Putamen (tissue), 1 donor: ENCODE measurements around the gene PHACTR3.
"Not testable (repeated sequence)": the region's sequence is repeated elsewhere in the genome, so short reads cannot be mapped to it uniquely, and the experiment has no call there.

ENCODE experiments used
- DNase-seq: peaks from one replicate; pipeline ENCODE4 v3.0.0-alpha.2; 2016; ENCODE audit warnings: low spot score

The PHACTR3 gene

DNA sequence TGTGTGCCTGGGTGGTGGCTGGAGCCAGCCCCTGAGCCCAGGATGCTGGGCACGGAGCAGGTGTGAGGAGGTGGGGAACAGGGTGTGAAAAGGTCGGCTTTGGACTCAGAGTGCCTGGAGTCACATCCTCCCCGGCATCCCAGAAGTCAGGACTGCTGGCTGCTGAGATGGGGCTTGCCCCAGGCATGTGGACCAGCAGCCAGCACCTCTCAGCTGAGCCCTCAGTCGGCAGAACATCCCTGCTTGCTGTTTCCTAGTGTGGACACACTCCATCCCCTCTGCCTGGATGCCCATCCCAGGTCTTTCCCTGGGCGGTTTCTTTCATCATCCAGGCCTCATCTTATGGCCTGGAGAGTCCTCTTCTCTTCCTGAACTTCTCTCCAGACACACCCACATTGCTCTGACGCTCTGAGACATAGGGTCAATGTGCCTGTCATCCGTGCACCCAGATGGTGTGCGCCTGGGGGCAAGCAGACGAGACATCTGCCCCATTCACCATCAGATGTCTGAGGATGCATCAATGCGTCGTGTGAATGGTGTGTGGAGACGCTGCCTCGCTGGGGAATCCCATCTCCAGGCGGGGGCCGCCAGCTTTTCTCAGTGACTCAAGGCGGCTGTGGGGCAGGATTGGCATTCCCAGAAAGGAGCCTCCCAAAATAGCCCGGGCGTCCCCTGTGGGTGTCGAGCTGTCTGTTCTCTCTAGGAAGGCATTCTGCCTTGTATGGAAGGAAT, 224.9 kb downstream of the PHACTR3 start:
- peak; percentile 74 for DNase-seq

DNA sequence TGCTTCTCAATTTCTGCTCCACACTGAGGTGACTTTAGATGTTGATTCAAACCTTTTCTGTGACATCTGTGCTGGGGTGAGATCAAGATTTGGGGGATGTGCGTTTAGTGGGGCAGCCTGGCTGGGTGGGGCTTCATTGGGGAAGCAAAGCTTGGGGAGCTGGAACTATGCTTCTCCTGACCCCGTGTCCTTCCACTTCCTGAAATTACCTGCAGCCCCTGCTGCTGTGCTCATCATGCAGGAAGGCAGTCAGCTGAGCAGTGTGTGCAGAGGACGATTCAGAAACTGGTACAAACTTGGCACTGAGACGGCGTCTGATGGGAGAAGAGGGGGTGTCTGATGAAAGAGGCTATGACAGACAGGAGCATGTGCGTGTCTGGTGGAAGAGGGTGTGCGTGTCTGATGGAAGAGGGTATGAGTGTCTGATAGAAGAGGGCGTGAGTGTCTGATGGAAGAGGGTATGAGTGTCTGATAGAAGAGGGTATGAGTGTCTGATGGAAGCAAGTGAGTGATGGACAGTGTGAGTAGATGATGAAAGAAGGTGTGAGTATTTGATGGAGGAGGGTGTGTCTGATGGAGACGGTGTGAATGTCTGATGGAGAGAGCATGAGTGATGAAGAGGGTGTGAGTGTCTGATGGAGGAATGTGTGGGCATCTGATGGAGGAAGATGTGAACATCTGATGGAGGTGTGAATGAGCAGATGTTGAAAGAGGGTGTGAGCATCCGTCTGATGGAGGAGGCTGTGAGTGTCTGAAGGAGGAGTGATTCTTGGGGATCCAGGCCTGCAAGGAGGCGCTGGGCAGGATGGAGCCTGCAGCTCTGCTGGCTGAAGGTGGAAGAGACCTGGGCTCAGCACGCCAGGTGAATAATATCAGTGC, 225.7 kb downstream of the PHACTR3 start:
- no peak for DNase-seq

DNA sequence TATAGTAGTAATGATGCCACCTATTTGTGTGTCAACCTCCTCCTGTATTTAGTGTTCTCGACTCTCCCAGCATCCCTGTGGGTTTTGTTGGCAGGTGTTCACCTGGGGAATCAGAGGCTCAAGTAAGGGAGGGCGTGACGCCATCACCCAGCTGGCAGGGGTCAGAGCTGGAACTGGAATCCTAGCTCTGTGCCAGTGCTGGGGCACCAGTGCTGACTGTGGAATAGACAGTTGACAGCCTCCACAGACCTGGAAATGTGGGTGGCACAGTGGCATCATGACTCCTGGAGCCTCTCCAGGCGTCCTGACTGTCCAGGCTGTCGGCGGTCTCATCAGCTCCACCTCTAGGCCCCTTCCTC, 226.3 kb downstream of the PHACTR3 start:
- DNase-seq, result no peak

DNA sequence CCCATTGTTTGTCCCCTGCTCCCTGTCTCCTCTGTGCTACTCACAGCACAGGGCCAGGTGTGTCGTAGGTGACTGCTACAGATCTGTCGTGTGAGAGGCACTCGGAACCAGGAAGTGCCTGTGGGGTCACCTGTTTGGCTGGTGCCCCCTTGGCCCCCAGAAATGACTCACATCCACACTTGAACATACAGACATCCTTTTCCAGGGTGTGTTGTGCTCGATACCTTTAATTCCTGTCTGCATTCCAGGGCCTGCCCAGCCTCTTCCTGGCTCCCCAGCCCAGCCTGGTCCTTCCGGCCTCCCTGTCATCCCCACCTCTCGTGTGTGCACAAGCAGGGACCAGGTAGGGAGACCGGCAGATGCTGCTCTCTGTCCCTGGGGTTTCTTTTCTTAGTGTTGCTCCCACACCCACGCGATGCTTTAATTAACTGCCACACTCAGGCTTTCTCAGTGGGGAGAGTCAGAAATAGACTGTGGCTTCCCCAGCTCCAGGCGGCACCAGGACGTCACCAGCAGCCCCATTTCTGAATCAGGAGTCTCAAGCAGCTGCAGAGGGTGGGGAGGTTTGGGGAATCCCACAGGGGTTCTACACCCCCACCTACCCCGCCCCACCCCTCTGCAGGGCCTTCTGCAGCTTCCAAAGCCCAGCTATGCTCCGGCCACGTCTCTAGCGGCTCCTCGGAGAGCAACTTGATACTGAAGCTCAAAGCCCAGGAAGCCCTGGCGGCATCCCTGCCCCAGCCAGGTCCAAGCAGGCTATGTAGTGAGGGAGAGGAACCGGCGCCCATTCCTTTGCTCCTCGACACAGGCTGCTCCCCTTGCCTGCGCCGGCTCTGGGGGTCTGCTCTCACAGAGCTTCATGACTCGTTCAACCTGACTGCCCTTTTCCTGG, 226.9 kb downstream of the PHACTR3 start:
- no peak for DNase-seq

DNA sequence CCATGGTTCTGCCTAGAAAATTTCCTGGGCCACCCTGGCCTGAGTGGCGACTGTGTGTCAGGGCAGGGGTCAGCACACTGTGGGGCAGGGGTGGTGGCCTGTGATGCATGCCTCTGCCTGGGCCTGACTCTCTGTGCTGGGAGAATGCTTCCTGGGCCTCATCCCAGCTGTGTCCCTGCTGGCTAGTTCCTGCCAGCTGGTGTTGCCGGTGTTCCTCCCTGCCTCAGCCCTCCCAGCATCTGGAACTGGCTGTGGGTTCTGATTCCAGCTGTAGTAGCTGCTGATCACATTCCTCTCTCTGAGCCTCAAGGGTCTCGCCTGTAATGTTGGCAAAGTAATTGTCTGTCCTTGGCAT, 227.6 kb downstream of the PHACTR3 start:
- no peak for DNase-seq

DNA sequence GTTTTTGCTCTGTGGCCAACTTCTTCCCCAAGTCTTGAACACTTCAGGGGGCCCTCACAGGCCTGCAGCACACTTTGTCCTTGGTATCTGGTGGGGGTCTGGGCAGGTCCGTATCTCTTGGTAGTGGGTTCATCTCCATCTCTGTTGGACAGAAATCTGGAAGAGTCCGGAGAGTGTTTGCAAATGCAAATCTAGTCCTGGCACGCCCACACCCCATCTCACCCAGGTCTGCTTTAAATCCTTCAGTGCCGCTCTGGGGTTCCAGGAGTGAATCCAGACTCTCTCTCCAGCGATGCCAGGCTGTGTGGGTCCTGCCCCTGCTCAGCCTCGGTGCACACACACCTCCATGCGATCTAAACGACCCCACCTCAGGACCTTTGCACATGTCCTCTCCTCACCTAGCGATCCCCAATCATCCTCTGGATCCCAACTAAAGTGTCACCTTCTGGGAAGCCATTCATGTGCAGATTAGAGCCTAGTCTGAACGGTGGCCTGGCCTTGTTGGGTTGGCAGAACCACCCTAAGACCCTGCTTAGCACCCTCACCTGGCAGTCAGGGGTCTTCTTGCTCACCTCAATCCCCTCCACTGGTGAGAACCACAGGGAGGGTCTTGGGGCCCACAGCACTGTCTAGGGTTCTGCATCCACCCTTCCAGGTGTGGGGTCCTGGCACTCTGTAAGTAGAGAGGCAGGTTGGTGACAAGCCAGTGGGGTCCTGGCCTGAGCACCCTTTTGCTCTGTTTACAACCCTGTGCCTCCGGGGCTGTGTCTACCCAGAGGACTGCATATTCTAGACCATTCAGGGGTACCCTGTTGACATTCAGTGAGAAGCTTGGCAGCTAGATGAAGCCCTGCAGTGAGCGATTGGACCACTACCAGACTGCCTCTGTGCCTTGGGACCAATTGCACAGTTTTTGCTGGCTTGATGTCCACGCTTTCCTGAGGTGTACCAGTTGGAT, 228.3 kb downstream of the PHACTR3 start:
- DNase-seq, result no peak

DNA sequence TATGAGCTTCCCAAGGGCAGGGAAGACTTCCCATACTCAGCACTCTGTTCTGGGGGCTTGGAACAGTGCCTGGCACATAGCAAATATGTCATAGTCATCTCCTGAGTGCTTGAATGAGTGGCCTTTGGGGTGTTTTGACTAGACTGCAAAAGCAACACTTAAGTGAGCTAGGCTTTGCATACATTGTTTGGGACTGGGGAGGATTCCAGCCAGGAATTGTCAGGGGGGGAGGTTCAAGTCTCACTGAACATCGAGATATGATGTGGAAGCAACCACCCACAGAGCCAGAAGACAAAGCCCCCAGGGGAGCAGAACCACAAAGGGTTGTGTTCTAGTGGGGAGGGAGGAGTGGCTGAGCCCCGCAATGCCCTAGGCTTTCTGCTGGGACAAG, 230.7 kb downstream of the PHACTR3 start:
- no peak for DNase-seq

DNA sequence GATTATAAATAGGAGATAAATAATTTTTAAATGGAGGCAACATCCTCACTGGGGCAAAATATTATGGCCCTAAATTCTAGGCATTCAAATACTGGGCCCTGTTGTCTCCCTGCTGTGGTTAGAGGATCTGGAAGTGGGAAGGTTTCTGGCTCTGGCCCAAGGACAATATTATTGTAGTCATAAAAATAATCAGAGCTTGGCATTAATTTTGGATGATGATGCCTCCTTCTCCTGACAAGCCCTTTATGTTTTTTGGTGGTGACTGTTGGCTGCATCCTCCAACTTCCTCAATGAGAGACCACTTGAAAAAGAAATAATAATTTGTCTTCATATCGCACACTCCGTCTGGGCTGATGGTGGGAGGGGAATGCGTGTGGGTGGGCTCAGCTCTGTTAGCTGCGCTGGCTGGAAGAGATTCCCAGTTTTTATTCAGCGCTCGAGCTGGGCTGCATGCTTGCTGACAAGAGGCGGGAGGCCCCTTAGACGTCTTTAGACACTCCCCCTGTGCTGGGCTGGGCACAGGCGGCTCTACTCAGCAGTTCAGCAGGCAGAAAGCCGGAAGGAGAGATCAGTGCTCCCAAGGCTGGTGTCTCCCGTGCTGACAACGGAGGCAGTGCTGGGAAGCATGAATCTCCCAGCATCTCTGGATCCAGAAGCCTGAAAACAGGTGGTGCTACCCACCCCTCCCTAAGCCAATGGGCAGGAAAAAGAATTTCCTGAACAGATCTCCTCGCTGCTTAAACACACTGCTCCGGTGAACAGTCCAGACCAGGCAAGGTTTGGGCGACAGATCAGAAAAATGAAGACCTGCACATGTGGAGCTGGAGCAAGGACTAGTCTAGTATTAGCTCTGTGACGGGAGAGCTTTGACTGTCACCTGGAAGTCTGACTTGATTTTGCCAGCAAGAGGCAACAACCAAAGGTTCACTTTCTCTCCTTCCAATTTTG, 231.4 kb downstream of the PHACTR3 start:
- peak; percentile 29 for DNase-seq

DNA sequence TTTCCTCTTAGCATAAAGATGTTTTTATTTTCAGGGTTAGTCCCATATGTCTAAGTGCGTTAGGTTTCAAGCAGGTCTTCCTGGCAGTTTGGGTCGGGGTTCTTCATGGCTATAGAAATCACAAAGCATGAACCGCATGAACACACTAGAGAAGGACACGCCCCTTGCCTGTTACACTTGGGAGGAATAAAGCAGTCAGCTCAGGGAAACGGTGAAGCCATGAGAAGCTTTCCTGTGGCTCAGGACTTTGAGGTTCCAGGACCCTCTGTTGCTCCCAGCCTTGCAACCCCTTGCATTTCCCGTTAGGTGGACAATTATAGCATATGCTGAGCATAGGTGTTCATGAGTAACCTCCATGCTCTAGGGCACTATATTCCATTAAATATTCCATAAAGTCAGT, 232.4 kb downstream of the PHACTR3 start:
- no peak for DNase-seq

DNA sequence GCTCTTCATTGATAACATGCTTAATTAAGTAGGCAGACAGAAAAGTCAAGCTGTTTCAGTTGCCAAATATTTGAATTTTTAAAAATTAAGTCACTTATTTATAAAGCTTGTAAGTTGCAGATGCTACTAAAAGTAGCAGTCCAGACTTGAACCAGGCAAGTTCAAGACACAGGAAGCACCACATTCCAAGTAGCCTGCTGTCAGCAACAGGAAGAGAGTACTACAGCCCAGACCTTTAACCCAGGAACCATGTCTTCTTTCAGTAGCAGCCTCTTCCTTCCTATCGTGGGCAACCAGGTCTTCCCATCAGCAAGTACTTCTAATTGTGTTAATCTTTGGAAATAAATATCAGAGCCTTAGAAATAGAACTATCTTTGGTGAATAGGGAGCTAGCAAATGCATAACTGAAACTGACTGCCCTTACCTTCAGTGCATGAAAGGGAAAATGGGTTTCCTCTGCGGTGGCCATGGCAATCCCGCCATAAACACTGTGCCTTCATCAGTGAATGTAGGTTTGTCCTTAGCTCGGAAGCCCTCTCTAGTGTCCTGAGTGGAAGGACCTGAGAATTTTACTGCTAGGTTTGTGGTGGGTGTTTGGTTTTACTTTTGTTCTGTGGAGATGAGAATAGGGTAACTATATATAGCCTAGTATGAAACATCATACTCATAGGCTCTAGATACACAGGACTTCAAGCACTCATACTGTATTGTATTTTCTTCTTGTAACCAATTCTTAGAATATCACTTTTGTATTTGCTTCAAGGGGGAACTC, 233.5 kb downstream of the PHACTR3 start:
- DNase-seq, result no peak

DNA sequence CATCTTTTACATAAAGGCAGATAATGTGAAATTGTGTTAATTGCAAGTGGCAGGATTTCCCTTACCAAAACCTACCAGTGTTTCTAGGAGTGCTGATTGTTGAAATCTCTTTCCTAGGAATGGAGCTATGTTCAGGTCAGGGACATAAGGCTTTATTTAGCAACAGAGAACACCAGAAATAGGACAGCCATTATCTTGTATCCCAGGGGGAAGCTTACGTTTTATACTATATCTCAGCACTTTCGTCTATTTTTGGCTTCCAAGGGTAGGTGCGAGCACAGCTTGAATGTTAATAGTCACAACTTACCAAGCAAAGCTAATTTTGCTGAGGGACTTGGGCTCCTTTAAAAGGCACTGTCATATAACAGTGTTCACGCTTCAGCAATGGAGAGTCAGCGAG, 235.1 kb downstream of the PHACTR3 start:
- no peak for DNase-seq

DNA sequence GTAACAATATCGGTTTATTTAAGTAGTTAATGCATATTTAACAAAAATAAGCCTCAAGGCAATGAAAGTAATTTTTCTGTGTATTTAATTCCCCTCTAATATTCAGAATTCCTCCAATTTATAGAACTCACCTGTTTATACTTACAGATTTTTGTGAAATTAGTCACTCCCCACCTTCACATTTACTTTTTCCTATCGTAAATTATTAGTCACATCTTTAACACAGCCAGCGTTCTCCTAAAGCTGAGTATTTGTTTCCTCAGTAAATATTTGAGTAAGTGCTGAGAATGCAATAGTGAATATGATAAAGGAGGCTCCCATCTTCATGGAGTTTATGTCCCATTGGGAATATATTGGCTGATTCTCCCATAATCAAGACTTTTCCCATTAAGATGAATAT, 241.1 kb downstream of the PHACTR3 start:
- DNase-seq, result no peak

DNA sequence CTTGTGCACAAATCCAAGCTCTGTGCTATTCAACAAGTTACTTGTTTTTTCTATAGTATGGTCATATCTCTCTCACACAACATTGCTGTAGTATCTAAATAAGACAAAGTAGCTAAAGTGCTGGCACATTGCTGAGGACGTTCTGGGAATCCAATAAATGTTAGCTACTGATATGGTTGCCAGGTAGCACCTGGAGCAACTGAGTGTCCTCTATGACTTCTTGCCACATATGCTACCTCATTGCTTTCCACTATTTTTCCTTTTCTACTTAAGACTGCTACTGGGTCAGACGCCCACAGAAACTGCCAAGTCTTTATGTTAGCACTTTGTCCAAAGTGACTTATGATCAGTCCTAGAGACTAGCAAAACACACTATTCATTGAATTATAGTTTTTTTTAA, 243.8 kb downstream of the PHACTR3 start:
- no peak for DNase-seq

DNA sequence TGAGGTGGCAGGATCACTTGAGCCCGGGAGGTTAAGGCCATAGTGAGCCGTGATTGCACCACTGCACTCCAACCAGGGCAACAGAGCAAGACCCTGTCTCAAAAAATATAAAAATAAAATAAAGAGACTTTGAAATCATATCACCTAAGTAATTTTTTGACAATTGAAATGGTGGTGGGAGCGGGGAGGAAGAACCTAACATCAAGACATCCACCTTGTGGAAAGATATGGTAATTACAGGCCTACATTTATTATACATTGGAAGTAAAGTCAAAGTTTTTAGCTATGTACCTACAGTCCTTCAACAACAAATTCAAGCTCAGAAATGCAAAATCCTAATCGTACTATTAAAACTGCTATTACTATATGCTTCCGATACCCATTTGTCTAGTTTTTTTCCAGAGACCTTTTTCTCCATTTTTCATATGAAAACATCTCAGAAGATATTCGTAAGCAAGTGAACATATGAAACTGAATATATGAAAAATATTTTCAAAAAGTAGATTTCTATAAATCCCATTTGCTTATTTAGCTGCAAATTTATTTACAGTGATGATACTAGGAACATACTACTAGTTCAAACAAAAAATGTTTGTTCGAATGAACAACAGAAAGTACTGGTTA, 245.8 kb downstream of the PHACTR3 start:
- no peak for DNase-seq

DNA sequence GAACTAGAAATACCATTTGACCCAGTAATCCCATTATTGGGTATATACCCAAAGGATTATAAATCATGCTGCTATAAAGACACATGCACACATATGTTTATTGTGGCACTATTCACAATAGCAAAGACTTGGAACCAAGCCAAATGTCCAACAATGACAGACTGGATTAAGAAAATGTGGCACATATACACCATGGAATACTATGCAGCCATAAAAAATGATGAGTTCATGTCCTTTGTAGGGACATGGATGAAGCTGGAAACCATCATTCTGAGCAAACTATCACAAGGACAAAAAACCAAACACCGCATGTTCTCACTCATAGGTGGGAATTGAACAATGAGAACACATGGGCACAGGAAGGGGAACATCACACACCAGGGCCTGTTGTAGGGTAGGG, 252.2 kb downstream of the PHACTR3 start:
- DNase-seq, result not testable (repeated sequence)

DNA sequence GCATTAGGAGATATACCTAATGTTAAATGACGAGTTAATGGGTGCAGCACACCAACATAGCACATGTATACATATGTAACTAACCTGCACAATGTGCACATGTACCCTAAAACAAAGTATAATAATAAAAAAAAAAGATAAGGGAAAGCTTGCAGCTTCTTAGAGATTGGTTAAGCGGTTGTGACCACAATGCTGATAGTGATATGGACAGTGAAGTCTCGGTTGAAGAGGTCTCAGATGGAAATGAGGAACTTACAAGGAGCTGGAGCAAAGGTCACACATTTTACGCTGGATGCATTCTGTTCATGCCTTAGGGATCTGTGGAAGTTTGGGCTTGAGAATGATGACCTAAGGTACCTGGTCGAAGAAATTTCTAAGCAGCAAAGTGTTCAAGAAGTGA, 252.6 kb downstream of the PHACTR3 start:
- DNase-seq, result not testable (repeated sequence)

DNA sequence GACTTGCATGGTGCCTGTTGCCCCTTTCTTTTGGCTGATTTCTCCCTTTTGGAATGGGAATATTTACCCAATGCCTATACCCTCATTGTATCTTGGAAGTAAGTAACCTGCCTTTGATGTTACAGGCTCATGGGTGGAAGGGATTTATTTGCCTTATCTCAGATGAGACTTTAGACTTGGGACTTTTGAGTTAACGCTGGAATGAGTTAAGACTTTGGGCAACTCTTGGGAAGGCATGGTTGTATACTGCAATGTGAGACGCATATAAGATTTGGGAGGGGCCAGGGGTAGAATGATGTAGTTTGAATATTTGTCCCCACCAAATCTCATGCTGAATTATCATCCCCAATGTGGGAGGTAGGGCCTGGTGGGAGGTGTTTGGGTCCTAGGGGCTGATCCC, 253.6 kb downstream of the PHACTR3 start:
- DNase-seq, result no peak

DNA sequence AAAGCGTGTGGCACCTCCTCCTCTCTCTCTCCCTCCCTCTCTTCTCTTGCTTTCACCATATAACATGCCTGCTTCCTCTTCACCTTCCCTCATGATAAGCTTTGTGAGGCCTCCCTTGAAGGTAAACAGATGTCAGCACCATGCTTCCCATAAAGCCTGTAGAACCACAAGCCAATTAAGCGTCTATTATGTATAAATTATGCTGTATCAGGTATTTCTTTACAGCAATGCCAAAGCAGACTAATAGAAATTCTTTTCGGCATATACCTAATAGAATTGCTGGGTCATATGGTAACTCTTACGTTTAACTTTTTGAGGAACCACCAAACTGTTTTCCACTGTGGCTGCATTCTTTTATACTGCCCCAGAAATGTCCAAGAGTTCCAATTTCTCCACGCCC, 254.1 kb downstream of the PHACTR3 start:
- DNase-seq, result no peak

DNA sequence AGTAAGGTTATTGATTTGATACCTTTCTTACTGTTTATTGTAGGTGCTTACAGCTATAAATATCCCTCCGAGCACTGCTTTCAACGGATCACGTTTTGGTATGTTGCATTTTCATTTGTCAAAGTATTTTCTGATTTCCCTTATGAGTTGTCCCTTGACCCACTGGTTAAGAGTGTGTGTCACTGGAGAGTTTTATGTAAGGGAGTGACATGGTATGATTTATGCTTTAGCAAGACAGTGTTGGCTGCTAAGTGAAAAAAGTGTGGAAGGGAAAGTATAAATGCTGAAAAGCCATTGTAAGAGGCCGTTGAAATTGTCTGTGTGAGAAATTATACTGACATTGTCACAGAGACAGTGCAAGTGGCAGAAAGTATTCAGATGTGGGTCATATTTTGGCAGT, 257.1 kb downstream of the PHACTR3 start:
- no peak for DNase-seq
